ENCODE data around the gene SH2D7.

SH2D7 gene

GRCh38 chr15:78077053-78077870 is 15.1 kb upstream of the SH2D7 start, which contains the start of gene TBC1D2B:
Gene TBC1D2B (minus strand): TSS chr15:78077711. CDS start chr15:78077652, 59 bp downstream.
- peak; percentile 51 to 60 for DNase-seq (ENCODE audit: low read depth in 1 of 2, low spot score in 1 of 2)

- no peak for DNase-seq (ENCODE audit: low read depth in 1 of 2, low spot score in 1 of 2)
Observed at GRCh38 chr15:78077871-78078210, 14.5 kb upstream of the SH2D7 start.

GRCh38 chr15:78079298-78080087 is 12.9 kb upstream of the SH2D7 start:
- DNase-seq (ENCODE audit: low read depth in 1 of 2, low spot score in 1 of 2) = no peak

DNA sequence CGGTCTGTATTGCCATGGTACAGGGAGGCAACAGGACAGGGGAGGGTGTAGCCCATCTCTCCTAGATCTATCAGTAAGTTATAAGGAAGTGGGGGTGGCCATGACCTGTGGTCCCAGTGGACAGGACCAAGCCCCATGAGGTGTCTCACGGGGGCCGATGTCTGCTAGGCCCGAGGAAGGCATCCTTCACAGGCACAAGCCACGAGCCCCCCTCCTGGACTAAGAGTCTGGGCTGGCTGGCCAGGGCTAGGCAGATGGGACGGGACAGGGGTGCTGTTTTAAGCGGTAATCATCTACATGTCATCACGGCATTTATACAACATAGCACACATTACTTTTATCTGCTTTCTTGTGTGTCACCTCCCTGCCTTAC is 12.3 kb upstream of the SH2D7 start:
- no peak for DNase-seq (ENCODE audit: low read depth in 1 of 2, low spot score in 1 of 2)

- DNase-seq (ENCODE audit: low read depth in 1 of 2, low spot score in 1 of 2) = no peak
Observed at GRCh38 chr15:78082106-78082742, 10.1 kb upstream of the SH2D7 start.

- no peak for DNase-seq (ENCODE audit: low read depth in 1 of 2, low spot score in 1 of 2)
Observed at GRCh38 chr15:78082743-78083110, 9.6 kb upstream of the SH2D7 start.

DNA sequence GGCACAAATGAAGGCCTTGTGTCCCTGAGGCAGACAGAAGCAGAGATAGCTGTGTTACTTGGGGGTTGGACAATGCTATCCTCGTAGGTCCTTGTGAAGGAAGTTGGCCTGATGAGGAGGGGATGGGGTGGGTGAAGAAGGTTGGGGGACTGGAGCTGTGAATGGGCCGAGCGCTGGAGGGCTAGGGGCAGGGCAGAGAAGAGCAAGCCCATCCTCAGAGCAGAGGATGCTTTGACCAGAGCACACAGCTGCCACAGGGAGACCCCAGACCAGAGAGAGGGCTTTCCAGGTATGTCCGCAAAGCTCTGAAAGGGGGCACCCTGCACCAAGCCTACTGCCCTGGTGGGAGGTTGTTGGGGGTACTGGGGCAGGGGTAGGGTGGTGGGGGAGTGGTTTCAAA is 9.2 kb upstream of the SH2D7 start:
- DNase-seq (ENCODE audit: low read depth in 1 of 2, low spot score in 1 of 2) = no peak

DNA sequence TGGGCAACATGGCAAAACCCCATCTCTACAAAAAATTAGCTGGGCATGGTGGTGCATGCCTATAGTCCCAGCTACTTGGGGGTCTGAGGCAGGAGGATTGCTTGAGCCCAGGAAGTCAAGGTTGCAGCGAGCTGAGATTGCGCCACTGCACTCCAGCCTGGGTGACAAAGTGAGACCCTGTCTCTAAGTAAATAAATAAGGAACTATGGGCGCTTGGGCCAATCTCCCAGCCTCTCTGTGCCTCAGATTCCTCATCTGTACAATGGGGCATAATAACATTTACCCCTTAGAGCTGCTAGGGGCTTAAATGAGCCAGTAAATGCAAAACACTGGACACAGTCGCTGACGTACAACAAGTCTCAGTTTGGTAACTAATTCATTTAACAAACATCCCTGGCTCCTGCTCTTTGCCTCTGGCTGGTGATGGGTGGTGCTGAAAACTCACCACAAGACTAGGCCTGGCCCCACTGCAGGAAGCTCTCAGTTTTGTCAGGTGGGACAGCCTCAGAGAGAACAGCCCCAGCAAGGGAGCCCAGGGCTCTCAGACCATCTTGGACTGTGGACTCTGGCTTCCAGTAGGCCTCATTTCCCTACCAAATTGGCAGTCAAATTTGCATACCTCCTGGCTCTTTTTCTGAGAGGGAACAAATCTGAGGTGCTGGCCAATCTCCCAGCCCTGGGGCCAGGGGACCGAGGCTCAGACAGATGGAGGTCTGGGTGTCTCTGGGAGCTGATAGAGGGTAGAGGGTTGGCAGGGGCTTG is 8.5 kb upstream of the SH2D7 start:
- DNase-seq (ENCODE audit: low read depth in 1 of 2, low spot score in 1 of 2) = no peak

- DNase-seq (ENCODE audit: low read depth in 1 of 2, low spot score in 1 of 2) = no peak
Observed at GRCh38 chr15:78084449-78084750, 8.0 kb upstream of the SH2D7 start.

GRCh38 chr15:78085928-78086327 is 6.4 kb upstream of the SH2D7 start:
- no peak for DNase-seq (ENCODE audit: low read depth in 1 of 2, low spot score in 1 of 2)

GRCh38 chr15:78087951-78088772 is 4.2 kb upstream of the SH2D7 start:
- DNase-seq (ENCODE audit: low read depth in 1 of 2, low spot score in 1 of 2) = no peak

- DNase-seq (ENCODE audit: low read depth in 1 of 2, low spot score in 1 of 2) = no peak
Observed at GRCh38 chr15:78088773-78089080, 3.6 kb upstream of the SH2D7 start.

GRCh38 chr15:78090422-78091063 is 1.8 kb upstream of the SH2D7 start:
- no peak for DNase-seq (ENCODE audit: low read depth in 1 of 2, low spot score in 1 of 2)

GRCh38 chr15:78093242-78094020 is 1.1 kb downstream of the SH2D7 start:
- DNase-seq (ENCODE audit: low read depth in 1 of 2, low spot score in 1 of 2) = no peak

DNA sequence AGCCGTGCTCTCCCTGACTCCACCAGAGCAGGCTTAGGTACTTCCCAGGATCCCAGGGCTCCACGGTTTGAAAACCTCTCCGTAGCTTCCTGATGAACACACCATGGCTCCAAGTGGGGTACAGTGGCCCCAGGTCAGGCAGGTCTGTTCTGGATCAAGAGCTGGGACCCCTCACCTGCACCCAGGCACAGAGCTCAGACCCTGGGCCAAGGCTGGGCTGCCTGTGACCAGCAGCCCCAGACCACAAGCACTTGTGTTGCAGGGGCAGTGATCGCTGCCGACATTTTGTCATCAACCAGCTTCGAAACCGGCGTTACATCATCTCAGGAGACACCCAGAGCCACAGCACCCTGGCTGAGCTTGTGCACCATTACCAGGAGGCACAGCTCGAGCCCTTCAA is 5.3 kb downstream of the SH2D7 start:
- DNase-seq (ENCODE audit: low read depth in 1 of 2, low spot score in 1 of 2) = no peak

DNA sequence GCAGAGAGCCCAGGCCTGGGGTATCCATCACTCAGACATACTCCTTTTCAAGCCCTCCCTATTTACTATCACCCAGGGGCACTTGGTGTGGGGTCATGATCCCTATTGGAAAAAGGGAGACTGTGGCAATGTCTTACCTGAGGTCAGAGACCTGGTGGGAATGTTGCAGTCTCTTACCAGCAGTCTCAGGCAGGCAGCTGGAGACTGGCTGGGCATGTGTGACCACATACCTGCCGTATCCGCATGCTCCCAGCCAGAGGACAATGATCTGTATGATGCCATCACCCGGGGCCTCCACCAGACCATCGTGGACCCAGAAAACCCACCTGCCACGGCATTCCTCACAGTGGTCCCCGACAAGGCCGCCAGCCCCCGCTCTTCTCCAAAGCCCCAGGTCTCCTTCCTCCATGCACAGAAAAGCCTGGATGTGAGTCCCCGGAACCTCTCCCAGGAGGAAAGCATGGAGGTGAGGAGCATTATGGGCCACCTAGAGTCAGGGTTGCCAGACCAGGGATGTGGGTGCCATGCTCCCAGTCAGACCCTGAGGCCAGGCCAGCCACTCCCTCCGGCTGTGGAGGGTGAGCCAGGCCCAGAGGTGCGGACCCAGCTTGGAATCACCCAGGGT is 5.9 kb downstream of the SH2D7 start:
- DNase-seq (ENCODE audit: low read depth in 1 of 2, low spot score in 1 of 2) = no peak

DNA sequence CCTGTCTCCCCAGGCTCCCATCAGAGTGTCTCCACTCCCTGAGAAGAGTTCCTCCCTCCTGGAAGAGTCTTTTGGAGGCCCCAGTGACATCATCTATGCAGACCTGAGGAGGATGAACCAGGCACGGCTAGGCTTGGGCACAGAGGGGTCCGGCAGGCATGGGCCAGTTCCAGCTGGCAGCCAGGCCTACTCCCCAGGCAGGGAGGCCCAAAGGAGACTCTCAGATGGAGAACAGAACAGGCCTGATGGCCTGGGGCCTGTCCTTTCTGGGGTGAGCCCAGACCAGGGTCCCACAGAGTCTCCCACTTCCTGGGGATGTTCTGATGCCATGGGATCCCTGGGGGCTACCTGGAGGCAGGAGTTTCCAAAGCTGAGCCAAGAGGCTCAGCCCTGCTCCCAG is 8.5 kb downstream of the SH2D7 start:
- no peak for DNase-seq (ENCODE audit: low read depth in 1 of 2, low spot score in 1 of 2)

- DNase-seq (ENCODE audit: low read depth in 1 of 2, low spot score in 1 of 2) = no peak
Observed at GRCh38 chr15:78101423-78102105, 9.2 kb downstream of the SH2D7 start.

DNA sequence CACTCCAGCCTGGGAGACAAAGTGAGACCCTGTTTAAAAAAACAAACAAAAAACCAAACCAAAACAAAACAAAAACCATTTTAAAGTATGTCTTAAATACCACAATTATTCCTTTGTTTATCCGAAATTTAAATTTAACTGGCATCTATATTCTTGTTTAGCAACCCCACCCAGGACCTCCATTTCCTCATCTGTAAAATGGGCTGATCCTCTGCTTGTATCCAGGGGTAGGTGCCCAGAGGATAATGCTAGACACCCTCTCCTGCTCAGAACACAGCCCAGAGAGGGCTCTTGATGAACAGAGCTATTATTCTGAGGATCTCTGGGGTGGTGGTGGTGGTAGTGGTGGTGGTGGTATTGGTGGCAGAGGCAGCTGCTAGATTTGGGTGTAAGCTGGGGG is 9.8 kb downstream of the SH2D7 start:
- DNase-seq (ENCODE audit: low read depth in 1 of 2, low spot score in 1 of 2) = no peak

Measured in activated T-helper 1 cell treated with anti-CD3 and anti-CD28 coated beads, Interleukin-2, amount 50 U/mL, for 16 hours (primary cell).